Kidney (tissue), 14 donors: ENCODE measurements around the gene CHD6. TPM values are rescaled to one million over a fixed set of nuclear protein-coding genes. Genes with fewer than 3 reads are reported as not detected.

Source experiments
- DNase-seq, 5 donors: peaks; one replicate each; pipeline ENCODE4 v3.0.0-alpha.2; 2013 to 2020
- FAIRE-seq: peaks from 2 replicates; lab custom pipeline; 2012; peaks lifted over from hg19 to GRCh38; lab: Jason Lieb, UNC
- H3K27ac ChIP-seq, 2 donors: one replicate each; pipeline ENCODE4 v1.7.0; 2013; ENCODE audit warnings: low read depth in 2 of 2, low read length in 2 of 2, inconsistent platforms in 1 of 2
- H3K27me3 ChIP-seq: one replicate; pipeline ENCODE4 v1.7.1; 2013; ENCODE audit warnings: low read length, inconsistent platforms; ENCODE audit not compliant: control insufficient read depth, insufficient read depth
- H3K36me3 ChIP-seq, 3 donors: one replicate each; pipeline versions ENCODE4 v1.7.0 to v1.7.1; 2013; ENCODE audit warnings: low read length in 3 of 3, control low read depth in 1 of 3, inconsistent platforms in 1 of 3; ENCODE audit not compliant: insufficient read depth in 3 of 3, control insufficient read depth in 2 of 3
- H3K4me1 ChIP-seq, 3 donors: one replicate each; pipeline versions ENCODE4 v1.7.0 to v1.7.1; 2013; ENCODE audit warnings: low read length in 3 of 3, inconsistent platforms in 1 of 3, low read depth in 1 of 3; ENCODE audit not compliant: control insufficient read depth in 2 of 3, insufficient read depth in 2 of 3
- H3K4me3 ChIP-seq, 3 donors: one replicate each; pipeline versions ENCODE4 v1.7.0 to v1.8.1; 2013; ENCODE audit warnings: low read length in 3 of 3, control low read depth in 1 of 3, inconsistent platforms in 1 of 3
- H3K9ac ChIP-seq, 3 donors: one replicate each; pipeline versions ENCODE4 v1.7.0 to v1.7.1; 2013; ENCODE audit warnings: low read length in 3 of 3, control low read depth in 1 of 3, inconsistent platforms in 1 of 3
- H3K9me3 ChIP-seq, 3 donors: one replicate each; pipeline versions ENCODE4 v1.7.0 to v1.7.1; 2013; ENCODE audit warnings: low read length in 3 of 3, control low read depth in 1 of 3, inconsistent platforms in 1 of 3; ENCODE audit not compliant: control insufficient read depth in 2 of 3, insufficient read depth in 1 of 3
- intact Hi-C: fragments of 100-400 bp; cut with DNase I; formaldehyde crosslinking; loops from one replicate; pipeline ENCODE4 v1.11.1; 2022
- polyA plus RNA-seq: library from polyadenylated mRNA; stranded (reverse); fragments of 350-450 nt; fragmentation: Illumina TruSeq; extraction: RNeasy Lipid Tissue Mini Kit (QIAGEN cat#74804); gene quantifications from one replicate; pipeline ENCODE4 v1.2.3, GENCODE V29; 2014; ENCODE audit warnings: low read depth, low replicate concordance; ENCODE audit not compliant: insufficient read depth
- total RNA-seq: library from RNA; stranded (reverse); fragmentation: NEBNext Ultra II Directional; extraction: Animal tissue kit (Norgen Biotek cat#: 25700); gene quantifications from one replicate; pipeline ENCODE4 v1.2.1, GENCODE V29; 2021
- TF ChIP-seq, protein P1 (sequence below): IDR thresholded peaks from 3 replicates; pipeline ENCODE4 v1.5.1; 2012; ENCODE audit warnings: mild to moderate bottlenecking, moderate library complexity, borderline replicate concordance; ENCODE audit not compliant: insufficient read depth; ENCODE audit errors: extremely low read depth
- donor health status: control.
- donor health status: control.
- donor health status: control.
- donor health status: control.
- donor health status: control.
- donor health status: DM: yes; HTN: yes; CAD: no.
- donor health status: Normal renal cell carcinoma (clear cell type).

The CHD6 gene
- total and polyA plus RNA-seq, 2 donors from 2014 or later: 4.5 to 53.5 TPM

DNA sequence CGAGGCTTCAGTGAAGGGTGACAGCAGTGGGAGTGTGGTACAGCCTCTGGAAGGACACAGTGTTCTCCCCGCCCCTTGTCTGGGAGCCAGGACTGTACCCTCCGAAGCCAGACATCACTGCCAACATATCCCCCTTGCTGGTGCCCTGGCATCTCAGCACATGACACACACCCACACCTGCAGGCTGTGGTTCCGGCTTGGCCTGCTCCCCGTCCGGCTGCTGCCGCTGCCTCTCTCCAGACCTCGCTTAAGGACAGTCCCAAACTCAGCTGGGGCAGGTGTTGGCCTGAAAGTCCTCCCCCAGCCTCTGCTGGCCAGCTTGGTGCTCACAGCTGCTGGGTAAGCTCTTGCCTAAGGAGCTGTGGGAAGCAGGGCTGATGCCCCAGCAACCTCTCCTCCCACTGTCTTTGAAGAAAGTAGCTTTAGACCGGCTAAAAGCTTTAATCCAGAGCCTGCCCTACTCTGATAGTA lies 258.6 kb downstream of the CHD6 start:
- H3K9ac ChIP-seq: no peak overlapping the region
- H3K36me3 ChIP-seq: peaks cover 0 to 18% (median 4%) of the 10 kb centered on the region in 3 donors
- H3K4me1 ChIP-seq: peaks cover 0 to 7% (median 0%) of the 10 kb centered on the region in 3 donors
- H3K9me3 ChIP-seq: no peaks in the 10 kb centered on the region
- H3K4me3 ChIP-seq: no peak overlapping the region
- FAIRE-seq (no peak), DNase-seq (no peak)
- no peaks in the 10 kb centered on the region for H3K27me3 ChIP-seq
- no peak overlapping the region for H3K27ac ChIP-seq
- TF ChIP-seq, protein P1, sequence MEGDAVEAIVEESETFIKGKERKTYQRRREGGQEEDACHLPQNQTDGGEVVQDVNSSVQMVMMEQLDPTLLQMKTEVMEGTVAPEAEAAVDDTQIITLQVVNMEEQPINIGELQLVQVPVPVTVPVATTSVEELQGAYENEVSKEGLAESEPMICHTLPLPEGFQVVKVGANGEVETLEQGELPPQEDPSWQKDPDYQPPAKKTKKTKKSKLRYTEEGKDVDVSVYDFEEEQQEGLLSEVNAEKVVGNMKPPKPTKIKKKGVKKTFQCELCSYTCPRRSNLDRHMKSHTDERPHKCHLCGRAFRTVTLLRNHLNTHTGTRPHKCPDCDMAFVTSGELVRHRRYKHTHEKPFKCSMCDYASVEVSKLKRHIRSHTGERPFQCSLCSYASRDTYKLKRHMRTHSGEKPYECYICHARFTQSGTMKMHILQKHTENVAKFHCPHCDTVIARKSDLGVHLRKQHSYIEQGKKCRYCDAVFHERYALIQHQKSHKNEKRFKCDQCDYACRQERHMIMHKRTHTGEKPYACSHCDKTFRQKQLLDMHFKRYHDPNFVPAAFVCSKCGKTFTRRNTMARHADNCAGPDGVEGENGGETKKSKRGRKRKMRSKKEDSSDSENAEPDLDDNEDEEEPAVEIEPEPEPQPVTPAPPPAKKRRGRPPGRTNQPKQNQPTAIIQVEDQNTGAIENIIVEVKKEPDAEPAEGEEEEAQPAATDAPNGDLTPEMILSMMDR: no peak
- intact Hi-C loops: no loop called here

DNA sequence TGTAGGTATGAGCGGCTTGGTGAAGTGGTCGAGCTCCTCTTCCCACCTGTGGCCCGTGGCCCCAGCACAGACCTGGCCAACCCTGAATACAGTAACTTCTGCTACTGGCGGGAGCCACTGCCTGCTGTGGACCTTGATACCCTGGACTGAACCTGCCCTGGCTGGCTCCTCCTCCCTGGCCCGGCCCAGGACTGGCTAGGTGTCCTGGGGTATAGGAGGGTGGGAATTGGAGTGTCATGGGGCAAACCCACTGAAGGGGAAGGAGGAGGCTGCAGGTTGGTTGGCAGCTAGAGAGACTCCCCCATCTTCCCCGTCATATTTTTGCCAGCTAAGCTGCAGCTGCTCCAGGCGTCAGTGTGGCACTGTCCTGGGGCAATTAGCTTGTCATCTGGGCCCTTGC lies 259.5 kb downstream of the CHD6 start:
- H3K4me3 ChIP-seq: no peak overlapping the region
- FAIRE-seq (no peak), DNase-seq (peak in 1 of 5 donors; percentile 24)
- TF ChIP-seq, protein P1: no peak
- no peaks in the 10 kb centered on the region for H3K9me3 ChIP-seq
- H3K4me1 ChIP-seq: peaks cover 0 to 7% (median 0%) of the 10 kb centered on the region in 3 donors
- H3K27ac ChIP-seq: peak overlapping the region in 1 of 2 donors; percentile 32
- H3K27me3 ChIP-seq: no peaks in the 10 kb centered on the region
- peaks cover 0 to 18% (median 4%) of the 10 kb centered on the region in 3 donors for H3K36me3 ChIP-seq
- intact Hi-C loops: no loop called here
- no peak overlapping the region for H3K9ac ChIP-seq

- H3K27me3 ChIP-seq: no peaks in the 10 kb centered on the region
- TF ChIP-seq, protein P1: no peak
- H3K27ac ChIP-seq: peak overlapping the region in 1 of 2 donors; percentile 32
- no peaks in the 10 kb centered on the region for H3K9me3 ChIP-seq
- peaks cover 0 to 7% (median 0%) of the 10 kb centered on the region in 3 donors for H3K4me1 ChIP-seq
- H3K4me3 ChIP-seq: no peak overlapping the region
- FAIRE-seq: no peak
- intact Hi-C loops: no loop called here
- no peak for DNase-seq
- H3K36me3 ChIP-seq: peaks cover 0 to 23% (median 4%) of the 10 kb centered on the region in 3 donors
- no peak overlapping the region for H3K9ac ChIP-seq
These were observed 259.9 kb downstream of the CHD6 start for GRCh38 chr20:41358230-41358629.
